HepG2 (cell line): ENCODE measurements around the gene TPRN. TPM values are rescaled to one million over a fixed set of nuclear protein-coding genes. Genes with fewer than 3 reads are reported as not detected.

Experiments used
- CENPT ChIP-seq: sonication (generic); formaldehyde crosslinking; IDR thresholded peaks from 2 replicates; pipeline ENCODE4 v1.8.0; 2022; ENCODE audit warnings: low read depth, mild to moderate bottlenecking, moderate library complexity, missing genetic modification reagents
- GABPA ChIP-seq, 2 experiments: IDR thresholded peaks; 2 replicates each; pipeline ENCODE4 v1.6.1; 2011 to 2016; ENCODE audit warnings: low read depth in 2 of 2, low read length in 1 of 2, missing biosample characterization in 1 of 2, missing genetic modification characterization in 1 of 2
- HOXA3 ChIP-seq: sonication (generic); formaldehyde crosslinking; IDR thresholded peaks from 2 replicates; pipeline ENCODE4 v1.5.0; 2020; ENCODE audit warnings: missing genetic modification reagents
- KLF9 ChIP-seq: IDR thresholded peaks from 2 replicates; pipeline ENCODE4 v1.6.1; 2016; ENCODE audit warnings: low read depth
- NFRKB ChIP-seq: fragments of 450-650 bp; IDR thresholded peaks from 2 replicates; pipeline ENCODE4 v1.6.1; 2017
- NFYC ChIP-seq: IDR thresholded peaks from 2 replicates; pipeline ENCODE4 v1.6.1; 2016; ENCODE audit warnings: missing genetic modification reagents, missing compliant biosample characterization
- PHF20 ChIP-seq: sonication (generic); formaldehyde crosslinking; IDR thresholded peaks from 2 replicates; pipeline ENCODE4 v1.5.0; 2020; ENCODE audit warnings: mild to moderate bottlenecking, missing genetic modification reagents
- TOPORS ChIP-seq: sonication (generic); formaldehyde crosslinking; IDR thresholded peaks from 2 replicates; pipeline ENCODE4 v1.8.0; 2023; ENCODE audit warnings: mild to moderate bottlenecking, missing genetic modification reagents
- ZNF124 ChIP-seq: sonication (generic); formaldehyde crosslinking; IDR thresholded peaks from 2 replicates; pipeline ENCODE4 v1.4.0; 2020; ENCODE audit warnings: missing genetic modification reagents
- ZNF703 ChIP-seq: sonication (generic); formaldehyde crosslinking; IDR thresholded peaks from 2 replicates; pipeline ENCODE4 v1.5.1; 2020; ENCODE audit warnings: missing genetic modification reagents, mild to moderate bottlenecking, moderate library complexity, borderline replicate concordance
- ZSCAN21 ChIP-seq: sonication (generic); formaldehyde crosslinking; IDR thresholded peaks from 2 replicates; pipeline ENCODE4 v1.8.0; 2022; ENCODE audit warnings: mild to moderate bottlenecking, missing genetic modification reagents, moderate library complexity, borderline replicate concordance
- polyA plus RNA-seq, 8 experiments: library from polyadenylated mRNA; depleted of rRNA in 3 of 8; stranded (reverse) in 7 of 8; unstranded in 1 of 8; fragments of >200 nt; fragmentation: Illumina TruSeq in 4 of 8; extraction: Trizol in 4 of 8; gene quantifications; 2 replicates each; pipeline versions ENCODE4 v1.2.1 to v1.2.3, GENCODE V29; 2011 to 2016; ENCODE audit warnings: low read depth in 4 of 8, missing spikeins in 1 of 8, mixed read lengths in 1 of 8; ENCODE audit not compliant: insufficient read depth in 1 of 8
- total RNA-seq, 5 experiments: library from RNA; depleted of rRNA; stranded (reverse); fragments of >200 nt; fragmentation: Illumina TruSeq; extraction: Trizol; gene quantifications; 2 replicates each; pipeline ENCODE4 v1.2.3, GENCODE V29; 2016; ENCODE audit warnings: low read depth in 1 of 5
- TF ChIP-seq, protein P1 (sequence below): sonication (generic); formaldehyde crosslinking; IDR thresholded peaks from 2 replicates; pipeline ENCODE4 v1.4.0; 2020; ENCODE audit warnings: missing genetic modification reagents

The TPRN gene
- total and polyA plus RNA-seq, 2 of the 13 experiments (the other 11 are each of a cell fraction or from before 2014, with no cell fraction given): 10.1 to 19.2 TPM

- TF ChIP-seq HOXA3 (CRISPR knock-in tag) (no peak), NFRKB (no peak), PHF20 (no peak), ZNF124 (no peak), ZSCAN21 (CRISPR knock-in tag) (0 out of 2 replicates have a peak, but pooled peaks have one; percentile 32), ZNF703 (CRISPR knock-in tag) (no peak), NFYC (CRISPR knock-in tag) (no peak), GABPA (IDR thresholded peaks at IDR 0.05; ENCODE audit: low read depth, low read length) (no peak), GABPA (CRISPR knock-in tag; IDR thresholded peaks at IDR 0.05; ENCODE audit: low read depth) (0 out of 2 replicates have a peak, but pooled peaks have one; percentile 4), TOPORS (no peak), KLF9 (CRISPR knock-in tag) (no peak), CENPT (CRISPR knock-in tag) (no peak)
- TF ChIP-seq, protein P1, sequence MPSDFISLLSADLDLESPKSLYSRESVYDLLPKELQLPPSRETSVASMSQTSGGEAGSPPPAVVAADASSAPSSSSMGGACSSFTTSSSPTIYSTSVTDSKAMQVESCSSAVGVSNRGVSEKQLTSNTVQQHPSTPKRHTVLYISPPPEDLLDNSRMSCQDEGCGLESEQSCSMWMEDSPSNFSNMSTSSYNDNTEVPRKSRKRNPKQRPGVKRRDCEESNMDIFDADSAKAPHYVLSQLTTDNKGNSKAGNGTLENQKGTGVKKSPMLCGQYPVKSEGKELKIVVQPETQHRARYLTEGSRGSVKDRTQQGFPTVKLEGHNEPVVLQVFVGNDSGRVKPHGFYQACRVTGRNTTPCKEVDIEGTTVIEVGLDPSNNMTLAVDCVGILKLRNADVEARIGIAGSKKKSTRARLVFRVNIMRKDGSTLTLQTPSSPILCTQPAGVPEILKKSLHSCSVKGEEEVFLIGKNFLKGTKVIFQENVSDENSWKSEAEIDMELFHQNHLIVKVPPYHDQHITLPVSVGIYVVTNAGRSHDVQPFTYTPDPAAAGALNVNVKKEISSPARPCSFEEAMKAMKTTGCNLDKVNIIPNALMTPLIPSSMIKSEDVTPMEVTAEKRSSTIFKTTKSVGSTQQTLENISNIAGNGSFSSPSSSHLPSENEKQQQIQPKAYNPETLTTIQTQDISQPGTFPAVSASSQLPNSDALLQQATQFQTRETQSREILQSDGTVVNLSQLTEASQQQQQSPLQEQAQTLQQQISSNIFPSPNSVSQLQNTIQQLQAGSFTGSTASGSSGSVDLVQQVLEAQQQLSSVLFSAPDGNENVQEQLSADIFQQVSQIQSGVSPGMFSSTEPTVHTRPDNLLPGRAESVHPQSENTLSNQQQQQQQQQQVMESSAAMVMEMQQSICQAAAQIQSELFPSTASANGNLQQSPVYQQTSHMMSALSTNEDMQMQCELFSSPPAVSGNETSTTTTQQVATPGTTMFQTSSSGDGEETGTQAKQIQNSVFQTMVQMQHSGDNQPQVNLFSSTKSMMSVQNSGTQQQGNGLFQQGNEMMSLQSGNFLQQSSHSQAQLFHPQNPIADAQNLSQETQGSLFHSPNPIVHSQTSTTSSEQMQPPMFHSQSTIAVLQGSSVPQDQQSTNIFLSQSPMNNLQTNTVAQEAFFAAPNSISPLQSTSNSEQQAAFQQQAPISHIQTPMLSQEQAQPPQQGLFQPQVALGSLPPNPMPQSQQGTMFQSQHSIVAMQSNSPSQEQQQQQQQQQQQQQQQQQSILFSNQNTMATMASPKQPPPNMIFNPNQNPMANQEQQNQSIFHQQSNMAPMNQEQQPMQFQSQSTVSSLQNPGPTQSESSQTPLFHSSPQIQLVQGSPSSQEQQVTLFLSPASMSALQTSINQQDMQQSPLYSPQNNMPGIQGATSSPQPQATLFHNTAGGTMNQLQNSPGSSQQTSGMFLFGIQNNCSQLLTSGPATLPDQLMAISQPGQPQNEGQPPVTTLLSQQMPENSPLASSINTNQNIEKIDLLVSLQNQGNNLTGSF (CRISPR knock-in tag): no peak
Measured at GRCh38 chr9:137204731-137205125, 4.2 kb upstream of the TPRN start (continued).
